GM19035 (cell line): ENCODE measurements around the gene TAOK3.
"Not testable (repeated sequence)": the region's sequence is repeated elsewhere in the genome, so short reads cannot be mapped to it uniquely, and the experiment has no call there.

Experiments used
- ATAC-seq: cut with Tn5 transposase; IDR thresholded peaks from one replicate; pipeline ENCODE4 v1.9.1; 2021; ENCODE audit not compliant: unreplicated experiment

TAOK3 gene

DNA sequence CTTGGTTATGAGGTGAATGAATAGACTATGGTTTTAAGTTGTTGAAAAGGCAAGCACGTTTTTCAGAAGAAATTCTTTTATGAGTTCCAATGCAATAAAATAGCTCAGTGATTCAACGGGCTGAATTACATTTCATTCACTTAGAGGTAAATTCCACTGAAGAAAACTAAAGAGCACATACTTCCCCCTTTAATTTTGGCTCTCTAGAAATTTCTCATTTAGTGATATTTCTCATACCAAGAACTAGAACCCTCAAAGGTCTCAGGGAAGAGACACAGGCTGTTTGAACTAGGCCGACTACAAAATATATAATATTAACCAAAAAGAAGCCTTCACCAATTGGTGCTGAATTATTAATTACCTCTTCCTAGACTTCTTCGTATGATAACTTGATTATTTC lies 68.6 kb downstream of the TAOK3 start:
- ATAC-seq: no peak

DNA sequence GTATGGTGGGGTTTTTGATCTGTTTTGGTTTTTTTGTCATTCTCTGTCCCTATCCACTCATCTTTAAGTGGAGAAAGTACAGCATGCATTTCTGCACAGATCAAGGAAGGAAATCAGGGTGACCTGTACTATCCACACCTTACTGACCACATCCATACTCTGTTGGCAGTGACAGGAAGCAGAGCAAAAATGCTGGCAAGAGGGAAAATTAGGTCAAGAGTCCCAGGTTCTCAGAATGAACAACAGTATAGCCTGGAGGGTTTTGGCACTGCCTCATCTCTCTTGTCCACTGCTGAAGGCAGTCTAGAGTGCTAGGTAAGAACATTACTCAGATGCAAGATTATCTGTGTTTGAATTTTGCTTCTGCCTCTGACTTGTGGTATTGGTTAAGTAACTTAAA lies 70.7 kb downstream of the TAOK3 start:
- no peak for ATAC-seq

DNA sequence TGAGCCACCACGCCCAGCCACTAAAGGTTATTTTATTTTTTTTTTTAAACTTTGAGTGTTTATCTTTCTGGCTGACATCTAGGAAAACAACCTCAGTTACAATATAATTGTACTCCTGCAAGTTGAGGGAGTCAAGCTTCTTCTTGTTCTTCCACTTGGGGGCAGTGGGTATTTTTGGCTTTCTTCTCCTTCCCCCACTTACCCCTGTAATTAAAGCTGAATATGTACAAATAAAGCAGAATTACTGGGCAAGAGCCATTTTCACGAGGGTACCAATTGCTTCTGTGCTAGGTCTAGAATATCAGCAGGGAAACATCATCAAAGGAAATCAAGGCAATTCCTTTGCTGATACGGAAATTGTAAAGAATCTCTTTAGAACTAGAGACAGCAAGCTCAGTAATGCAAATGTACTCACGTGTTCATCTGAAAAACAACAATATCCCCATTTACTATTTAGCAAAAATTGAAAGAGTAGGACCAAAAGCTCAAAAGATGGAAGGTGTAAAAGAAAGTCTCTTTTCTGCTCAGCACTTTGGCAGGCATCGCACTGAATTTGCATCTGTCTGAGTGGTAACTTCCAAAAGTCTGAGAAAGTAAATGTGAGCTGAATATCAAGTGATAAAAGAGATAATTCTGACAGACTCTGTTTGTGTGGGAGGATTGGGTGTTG lies 72.8 kb downstream of the TAOK3 start:
- ATAC-seq: no peak

GRCh38 chr12:118297284-118297683 lies 75.4 kb downstream of the TAOK3 start:
- ATAC-seq: no peak

DNA sequence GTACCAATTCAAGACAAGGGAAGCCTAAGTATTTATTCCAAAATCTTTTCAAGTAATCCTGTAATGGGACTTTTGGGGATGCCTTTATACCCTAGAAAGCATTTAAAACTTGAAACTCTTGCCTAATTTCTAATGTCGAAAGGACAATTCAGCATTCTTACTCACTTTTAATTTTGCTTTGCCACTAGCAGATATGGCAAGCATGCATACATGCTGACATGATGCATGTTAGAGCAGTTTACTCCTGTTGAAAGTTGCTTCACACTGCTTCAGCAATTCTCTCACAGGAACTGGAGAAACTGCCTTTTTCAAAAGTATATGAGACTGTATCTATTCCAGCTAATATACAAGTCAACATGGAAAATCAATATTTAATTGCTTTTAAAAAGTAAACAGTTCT lies 79.9 kb downstream of the TAOK3 start:
- ATAC-seq: no peak

- ATAC-seq: no peak
Measured at GRCh38 chr12:118290130-118290529, 82.6 kb downstream of the TAOK3 start.

DNA sequence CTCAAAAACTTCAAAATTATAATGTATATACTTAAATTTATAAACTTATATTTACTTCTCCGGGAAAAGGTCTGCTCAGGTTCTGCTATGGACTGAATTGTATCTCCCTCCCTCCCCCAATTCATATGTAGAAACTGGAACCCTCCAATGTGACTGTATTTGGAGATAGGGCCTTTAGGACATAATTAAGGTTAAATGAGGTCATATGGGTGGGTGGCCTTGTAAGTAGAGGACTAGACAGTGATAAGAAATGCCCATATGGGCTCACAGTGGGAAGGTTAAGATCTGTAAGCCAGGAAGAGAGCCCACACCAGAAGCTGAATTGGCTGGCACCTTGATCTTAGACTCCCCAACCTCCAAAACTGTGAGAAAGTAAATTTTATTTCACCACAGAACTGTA lies 84.5 kb downstream of the TAOK3 start:
- ATAC-seq: no peak

DNA sequence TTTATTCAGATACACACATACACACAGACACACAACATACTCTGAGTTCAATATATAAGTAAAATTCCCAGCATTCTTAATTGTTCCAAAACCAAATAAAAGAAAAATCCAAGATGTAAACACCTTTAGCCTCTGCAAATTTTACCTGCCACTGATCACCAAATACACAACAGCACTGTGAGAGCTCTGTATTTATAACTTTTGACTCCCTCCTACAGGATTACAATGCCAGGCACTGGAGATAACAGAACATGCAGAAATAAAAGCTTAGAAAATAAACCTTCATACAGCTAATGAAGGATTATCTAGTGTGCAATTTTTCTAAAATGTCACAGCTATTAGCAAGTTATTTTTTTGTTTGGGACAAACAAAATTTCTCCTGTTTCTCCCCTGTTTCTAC lies 85.0 kb downstream of the TAOK3 start:
- ATAC-seq: no peak

GRCh38 chr12:118282767-118283166 lies 89.9 kb downstream of the TAOK3 start:
- ATAC-seq: no peak

GRCh38 chr12:118278288-118278687 lies 94.4 kb downstream of the TAOK3 start:
- ATAC-seq: not testable (repeated sequence)

GRCh38 chr12:118274066-118274465 lies 98.6 kb downstream of the TAOK3 start:
- no peak for ATAC-seq

- no peak for ATAC-seq
Measured at GRCh38 chr12:118271770-118272417, 100.8 kb downstream of the TAOK3 start.

- no peak for ATAC-seq
Measured at GRCh38 chr12:118271183-118271582, 101.5 kb downstream of the TAOK3 start.

GRCh38 chr12:118269806-118270205 lies 102.9 kb downstream of the TAOK3 start:
- no peak for ATAC-seq

GRCh38 chr12:118259079-118259478 lies 113.6 kb downstream of the TAOK3 start:
- no peak for ATAC-seq

GRCh38 chr12:118256352-118256751 lies 116.4 kb downstream of the TAOK3 start:
- no peak for ATAC-seq

GRCh38 chr12:118249547-118249946 lies 123.2 kb downstream of the TAOK3 start:
- no peak for ATAC-seq

- not testable (repeated sequence) for ATAC-seq
Measured at GRCh38 chr12:118245886-118246285, 126.8 kb downstream of the TAOK3 start.

GRCh38 chr12:118238888-118239287 lies 133.8 kb downstream of the TAOK3 start:
- no peak for ATAC-seq

- ATAC-seq: no peak
Measured at GRCh38 chr12:118237908-118238307, 134.8 kb downstream of the TAOK3 start.

- peak; percentile 91 for ATAC-seq
Measured at GRCh38 chr12:118237052-118237665, 135.5 kb downstream of the TAOK3 start.

- no peak for ATAC-seq
Measured at GRCh38 chr12:118220702-118221101, 152.0 kb downstream of the TAOK3 start.
